Urinary bladder (tissue), 4 donors: ENCODE measurements around the gene STRN. TPM values are rescaled to one million over a fixed set of nuclear protein-coding genes. Genes with fewer than 3 reads are reported as not detected.
"Not testable (repeated sequence)": the region's sequence is repeated elsewhere in the genome, so short reads cannot be mapped to it uniquely, and the experiment has no call there.

Experiments
- DNase-seq: peaks from one replicate; pipeline ENCODE4 v3.0.0-alpha.2; 2015; ENCODE audit errors: extremely low spot score
- H3K27ac ChIP-seq: one replicate; pipeline ENCODE4 v1.5.1; 2013; ENCODE audit warnings: low read depth, mild to moderate bottlenecking, moderate library complexity
- H3K36me3 ChIP-seq: one replicate; pipeline ENCODE4 v1.6.1; 2013; ENCODE audit warnings: mild to moderate bottlenecking, moderate library complexity; ENCODE audit not compliant: insufficient read depth
- H3K4me1 ChIP-seq: one replicate; pipeline ENCODE4 v1.6.1; 2013; ENCODE audit warnings: mild to moderate bottlenecking, moderate library complexity; ENCODE audit not compliant: insufficient read depth
- H3K4me3 ChIP-seq: one replicate; pipeline ENCODE4 v1.5.1; 2013; ENCODE audit warnings: low read depth, low read length
- WGBS: extraction: QIAGEN DNeasy Blood & Tissue Kit; methylation state at CpG from one replicate; pipeline ENCODE4 v1.1.7; 2013; 5-methylcytosine and 5-hydroxymethylcytosine counted together
- polyA plus RNA-seq: library from polyadenylated mRNA; stranded (reverse); fragments of 200-250 nt; gene quantifications from one replicate; pipeline ENCODE4 v1.2.3, GENCODE V29; 2013
- total RNA-seq: library from RNA; depleted of rRNA; stranded (reverse); fragments of >200 nt; gene quantifications from one replicate; pipeline ENCODE4 v1.2.3, GENCODE V29; 2014
- donor health status: healthy with polysubstance abuse.
- donor health status: healthy.

STRN gene
- total and polyA plus RNA-seq, 2 donors, result 8.2 to 34.9 TPM

DNA sequence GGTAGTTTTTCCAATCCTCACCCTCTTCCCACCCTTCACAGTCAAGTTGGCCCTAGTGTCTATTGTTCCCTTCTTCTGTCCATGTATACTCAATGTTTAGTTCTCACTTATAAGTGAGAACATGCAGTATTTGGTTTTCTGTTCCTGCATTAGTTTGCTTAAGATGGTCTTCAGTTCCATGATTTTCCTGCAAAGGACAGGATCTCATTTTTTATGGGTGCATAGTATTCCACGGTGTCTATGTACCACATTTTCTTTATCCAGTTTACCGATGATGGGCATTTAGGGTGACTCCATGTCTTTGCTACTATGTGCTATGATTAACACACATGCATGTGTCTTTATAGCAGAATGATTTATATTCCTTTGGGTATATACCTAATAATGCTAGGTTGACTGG, 104.4 kb downstream of the STRN start:
- DNase-seq, result no peak
- no peak overlapping the region for H3K27ac ChIP-seq
- peaks cover 8% of the 10 kb centered on the region for H3K36me3 ChIP-seq
- H3K4me3 ChIP-seq, result no peak overlapping the region
- H3K4me1 ChIP-seq, result no peaks in the 10 kb centered on the region
- 98% methylated on average over 2 of the region's 2 CpGs for WGBS

DNA sequence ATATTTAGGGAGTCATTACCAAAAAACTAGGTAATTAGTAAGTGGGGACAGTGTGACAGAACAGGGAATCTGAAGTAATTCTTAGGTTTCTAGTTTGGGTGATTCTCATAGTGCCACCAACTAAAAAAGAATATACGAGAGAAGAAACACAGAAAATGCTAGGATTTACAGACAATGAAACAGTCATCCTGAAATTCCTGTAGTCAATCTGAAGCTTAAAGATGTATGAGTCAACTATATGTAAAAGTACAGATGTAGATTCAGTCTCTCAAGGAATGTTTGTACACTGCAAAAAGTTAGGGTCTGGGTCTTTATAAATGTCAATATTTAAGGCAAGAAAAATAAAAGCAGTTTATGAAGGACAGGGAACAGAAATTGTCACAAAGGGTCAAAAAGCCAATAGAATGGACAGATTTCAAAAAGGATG, 107.0 kb downstream of the STRN start:
- no peak for DNase-seq
- H3K4me3 ChIP-seq, result no peak overlapping the region
- 94% methylated on average over 1 of the region's 1 CpG for WGBS
- no peak overlapping the region for H3K27ac ChIP-seq
- no peaks in the 10 kb centered on the region for H3K4me1 ChIP-seq
- peaks cover 7% of the 10 kb centered on the region for H3K36me3 ChIP-seq

DNA sequence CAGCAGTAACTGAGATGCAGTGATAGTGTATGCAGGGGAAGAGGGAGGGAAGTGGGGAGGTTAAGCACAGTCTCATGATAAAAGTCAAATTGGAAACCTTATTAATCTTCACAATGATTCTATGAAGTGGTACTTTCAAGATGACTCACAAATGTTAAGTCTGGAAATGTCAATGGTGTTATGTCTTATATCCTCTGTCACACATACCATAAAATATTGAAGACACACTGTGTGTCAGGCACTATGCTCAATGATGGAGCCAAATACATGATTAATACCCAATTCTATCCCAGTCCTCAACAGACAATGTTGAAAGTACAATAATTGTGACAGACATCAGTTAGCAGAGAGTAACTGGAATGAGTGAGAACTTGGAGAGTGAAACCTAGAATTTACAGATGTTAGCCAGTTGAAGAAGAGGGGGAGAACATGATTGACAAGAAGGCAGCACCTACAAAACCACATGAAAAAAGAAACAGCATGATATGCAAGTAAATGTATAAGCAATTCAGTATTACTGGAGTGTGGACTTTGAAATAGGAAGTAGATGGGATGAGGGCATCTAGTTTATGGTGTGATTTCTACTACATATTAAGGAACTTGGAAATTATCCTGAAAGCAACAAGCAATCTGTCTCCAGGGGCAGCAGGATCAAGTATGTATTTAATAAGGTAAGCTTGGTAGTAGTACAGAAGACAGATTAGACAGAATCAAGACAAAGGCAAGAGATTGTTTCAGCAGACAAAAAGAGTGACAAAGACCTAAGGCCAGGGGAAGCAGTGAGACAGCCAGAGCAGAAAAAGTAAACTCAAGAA, 107.6 kb downstream of the STRN start:
- DNase-seq, result no peak
- H3K4me1 ChIP-seq, result no peaks in the 10 kb centered on the region
- peaks cover 4% of the 10 kb centered on the region for H3K36me3 ChIP-seq
- H3K4me3 ChIP-seq, result no peak overlapping the region
- H3K27ac ChIP-seq, result no peak overlapping the region

DNA sequence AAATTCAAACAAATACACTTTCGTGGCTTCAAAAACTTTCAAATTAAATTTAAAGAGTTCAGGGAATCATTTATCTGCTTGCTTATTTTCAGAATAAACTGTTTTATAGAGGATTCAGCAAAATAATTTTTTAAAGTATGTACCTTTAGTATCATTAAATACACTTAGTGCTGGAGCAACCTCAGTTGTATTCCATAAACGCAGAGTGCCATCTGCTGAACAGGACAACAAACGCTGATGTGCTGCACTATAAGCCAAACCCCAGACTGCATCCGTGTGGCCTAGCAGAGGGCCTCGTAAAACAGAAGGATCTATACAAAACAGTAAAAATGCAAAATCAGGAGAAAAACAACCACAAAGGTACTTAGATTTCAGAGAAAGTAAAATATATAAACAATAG, 108.6 kb downstream of the STRN start:
- Histone ChIP-seq H3K36me3 (peaks cover 4% of the 10 kb centered on the region), H3K4me1 (no peaks in the 10 kb centered on the region), H3K27ac (no peak overlapping the region), H3K4me3 (no peak overlapping the region)
- no peak for DNase-seq
- 77% methylated on average over 5 of the region's 5 CpGs for WGBS

DNA sequence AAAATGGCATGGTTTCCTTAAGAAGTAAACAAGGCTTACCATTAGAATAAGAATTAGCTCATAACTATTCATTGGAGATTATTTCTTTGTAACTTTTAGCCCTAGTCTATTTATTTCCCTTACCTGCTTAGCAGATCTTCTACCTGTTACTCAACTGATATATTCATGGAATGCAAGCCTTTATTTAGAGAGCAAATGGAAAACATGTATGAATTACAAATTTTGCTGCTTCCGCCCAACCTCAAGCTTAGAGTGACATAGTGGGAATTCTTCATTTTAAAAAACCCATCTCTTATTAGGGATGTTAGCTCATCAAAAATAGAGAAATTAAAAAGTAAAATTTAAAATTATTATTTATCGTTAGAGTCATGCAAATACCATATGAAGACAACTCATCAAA, 110.9 kb downstream of the STRN start:
- Histone ChIP-seq H3K27ac (no peak overlapping the region), H3K4me1 (no peaks in the 10 kb centered on the region), H3K4me3 (no peak overlapping the region), H3K36me3 (peaks cover 4% of the 10 kb centered on the region)
- DNase-seq, result no peak
- 98% methylated on average over 2 of the region's 2 CpGs for WGBS

DNA sequence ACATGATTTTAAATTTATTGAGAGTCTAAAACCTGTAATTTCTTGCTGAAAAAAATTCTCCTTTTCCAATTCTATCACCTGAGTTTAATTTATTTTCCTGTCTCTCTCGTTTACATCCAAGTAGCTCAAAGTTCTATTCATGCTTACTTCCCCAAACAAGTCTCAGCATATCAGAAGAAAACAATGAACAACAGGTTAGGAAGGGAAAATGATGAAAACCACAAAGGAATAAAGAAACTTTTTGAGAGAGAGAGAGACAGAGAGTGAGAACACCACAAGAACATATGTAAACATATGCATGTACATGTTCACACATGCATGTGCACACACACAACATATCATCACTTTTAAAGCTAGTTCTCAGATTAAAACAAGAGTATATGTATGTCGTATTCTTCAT, 112.1 kb downstream of the STRN start:
- Histone ChIP-seq H3K36me3 (peaks cover 5% of the 10 kb centered on the region), H3K27ac (no peak overlapping the region), H3K4me3 (no peak overlapping the region), H3K4me1 (no peaks in the 10 kb centered on the region)
- no peak for DNase-seq
- 83% methylated on average over 2 of the region's 2 CpGs for WGBS

DNA sequence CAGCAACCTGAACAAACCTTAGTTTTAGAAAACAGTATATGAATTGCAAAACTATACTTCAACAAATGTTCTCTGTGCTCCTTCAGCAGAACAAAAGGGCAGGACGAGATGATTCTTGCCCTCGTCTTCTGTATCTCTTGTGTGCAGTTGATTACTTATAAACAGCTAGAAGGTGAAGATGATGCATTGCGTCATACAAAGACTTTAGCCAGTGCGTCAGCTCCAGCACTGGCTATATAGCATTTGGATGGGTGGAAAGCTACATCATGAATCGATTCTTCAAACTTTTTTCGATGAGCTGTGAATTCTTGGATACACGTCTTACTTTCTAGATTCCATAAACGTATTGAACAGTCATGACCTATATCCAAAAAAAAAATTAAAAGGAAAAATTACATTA, 117.1 kb downstream of the STRN start:
- no peak for DNase-seq
- H3K36me3 ChIP-seq, result peaks cover 7% of the 10 kb centered on the region
- no peak overlapping the region for H3K27ac ChIP-seq
- no peaks in the 10 kb centered on the region for H3K4me1 ChIP-seq
- 97% methylated on average over 8 of the region's 8 CpGs for WGBS
- H3K4me3 ChIP-seq, result no peak overlapping the region

DNA sequence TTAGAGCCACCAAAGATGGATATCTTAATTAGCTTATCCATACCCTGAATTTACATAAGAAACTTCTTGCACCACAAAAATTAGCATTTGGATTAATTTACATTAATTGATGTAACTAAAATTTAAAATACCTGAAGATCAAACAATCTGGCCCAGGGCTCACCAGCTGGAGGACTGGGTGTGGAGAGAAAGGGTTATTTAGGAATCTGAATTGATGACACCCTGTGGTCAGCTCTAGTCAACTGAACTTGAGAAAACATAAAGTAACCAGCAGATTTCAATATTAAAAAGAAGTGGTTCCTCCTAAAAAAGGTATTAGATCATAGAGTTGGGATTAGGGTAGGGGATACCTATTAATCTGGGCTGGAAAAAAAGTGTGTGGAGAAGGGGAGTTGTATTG, 122.5 kb downstream of the STRN start:
- H3K4me1 ChIP-seq, result no peaks in the 10 kb centered on the region
- H3K36me3 ChIP-seq, result peaks cover 2% of the 10 kb centered on the region

DNA sequence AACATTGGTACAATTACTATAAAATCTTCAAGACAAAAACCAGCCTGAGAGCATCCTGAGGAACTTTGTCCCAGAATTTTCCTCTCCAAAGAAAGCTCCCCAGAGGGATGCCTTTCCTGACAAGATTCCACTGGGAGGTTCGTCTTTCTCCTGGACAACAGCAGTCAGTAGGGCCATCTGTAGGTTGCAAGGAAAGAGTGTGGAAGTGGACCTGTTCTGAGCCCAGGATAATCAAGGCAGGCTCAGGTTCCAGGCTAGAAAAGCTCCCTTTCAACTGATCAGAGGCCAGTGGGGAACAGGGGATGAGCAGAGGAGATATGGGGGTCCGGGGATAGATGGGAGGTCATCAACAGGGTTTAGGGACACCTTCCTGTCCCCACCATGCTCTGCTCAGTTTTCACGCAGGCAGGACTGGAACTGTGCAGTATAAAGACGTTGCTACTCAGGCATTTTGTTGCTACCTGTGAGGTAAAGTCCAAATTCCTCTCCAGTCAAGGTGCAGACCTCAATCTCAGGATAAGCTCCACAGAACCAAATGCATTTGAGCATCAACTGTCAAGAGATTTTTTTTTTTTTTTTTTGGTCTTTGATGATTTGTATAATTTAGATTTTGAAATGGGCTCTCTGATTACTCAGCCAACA, 126.2 kb downstream of the STRN start:
- DNase-seq, result no peak
- H3K27ac ChIP-seq, result no peak overlapping the region
- WGBS, result 80% methylated on average over 4 of the region's 4 CpGs
- no peak overlapping the region for H3K4me3 ChIP-seq
- H3K4me1 ChIP-seq, result no peaks in the 10 kb centered on the region
- H3K36me3 ChIP-seq, result no peaks in the 10 kb centered on the region

More for the DNA sequence above, 122.5 kb downstream of the STRN start:
- H3K27ac ChIP-seq, result no peak overlapping the region
- no peak overlapping the region for H3K4me3 ChIP-seq
- DNase-seq, result no peak

DNA sequence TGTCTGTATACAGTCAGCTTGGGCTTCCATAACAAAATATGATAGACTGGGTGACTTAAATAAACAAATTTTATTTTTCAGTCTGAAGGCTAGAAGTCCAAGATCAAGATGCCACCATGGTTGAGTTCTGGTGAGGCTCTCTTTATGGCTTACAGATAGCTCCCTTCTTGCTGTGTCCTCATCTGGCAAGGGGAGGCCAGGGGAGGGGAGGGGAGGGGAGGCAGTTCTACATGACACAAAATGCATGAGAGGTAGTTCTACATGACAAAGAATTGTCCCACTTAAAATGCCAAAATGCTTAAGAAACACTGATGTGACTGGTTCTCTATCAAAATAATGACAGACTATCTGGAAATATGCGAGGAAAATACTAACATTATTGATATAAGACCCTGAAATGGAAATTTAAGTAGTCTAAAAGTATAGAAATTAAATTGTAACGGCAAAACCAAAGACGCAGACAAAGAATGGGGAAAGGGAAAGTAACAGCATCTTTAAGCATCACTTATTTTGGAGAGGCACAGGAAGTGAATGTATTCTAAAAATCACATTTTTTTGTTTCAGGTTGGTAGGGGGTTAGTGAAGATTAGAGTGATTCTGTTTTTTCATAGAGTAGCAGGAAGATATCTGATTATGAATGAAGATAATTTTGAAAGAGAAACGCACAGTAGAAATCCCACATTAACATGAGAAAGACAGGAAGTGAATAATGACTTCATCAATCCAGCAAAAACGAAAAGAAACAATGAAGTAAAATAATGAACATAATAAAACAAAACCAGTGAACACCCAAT, 131.4 kb downstream of the STRN start:
- WGBS, result 48% methylated on average over 5 of the region's 5 CpGs
- Histone ChIP-seq H3K36me3 (no peaks in the 10 kb centered on the region), H3K4me3 (no peak overlapping the region), H3K4me1 (no peaks in the 10 kb centered on the region), H3K27ac (no peak overlapping the region)
- DNase-seq, result no peak

DNA sequence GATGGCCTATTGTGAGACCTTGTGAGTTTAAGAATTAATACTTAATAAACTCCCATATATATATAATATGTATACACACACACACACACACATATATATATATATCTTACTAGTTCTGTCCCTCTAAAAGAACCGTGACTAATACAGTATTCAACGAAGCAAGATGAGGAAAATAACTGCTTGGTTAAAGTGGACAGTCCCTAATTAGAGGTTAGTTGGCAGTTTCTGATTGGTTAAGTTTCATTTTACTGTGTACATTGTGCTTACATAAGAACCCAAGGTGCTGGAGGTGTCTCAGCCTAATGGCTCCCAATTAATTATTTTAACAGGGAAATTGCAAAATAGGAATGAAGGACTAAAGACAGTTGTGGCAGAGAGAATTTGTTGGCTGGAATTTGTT, 132.1 kb downstream of the STRN start:
- WGBS, result 94% methylated on average over 2 of the region's 2 CpGs
- DNase-seq, result no peak

DNA sequence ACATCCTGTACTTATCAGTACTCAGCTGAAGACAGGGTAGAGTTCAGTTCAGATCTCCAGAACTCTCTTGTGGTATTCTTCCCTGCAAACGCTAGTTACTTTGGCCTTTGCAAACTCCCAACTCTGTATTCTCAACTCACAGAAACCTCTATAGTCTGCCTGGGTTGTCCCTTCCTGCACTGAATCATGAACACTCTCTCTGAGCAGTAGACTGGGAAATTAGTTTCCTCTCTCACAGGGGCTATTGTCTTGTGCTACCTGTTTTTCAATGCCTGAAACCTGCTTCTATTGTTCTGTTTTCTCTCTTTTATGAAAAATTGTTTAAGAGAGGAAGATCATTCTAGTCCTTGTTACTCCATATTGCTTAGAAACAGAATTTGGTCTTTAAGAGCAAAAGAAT, 135.2 kb downstream of the STRN start:
- no peaks in the 10 kb centered on the region for H3K36me3 ChIP-seq
- no peak for DNase-seq
- no peak overlapping the region for H3K4me3 ChIP-seq
- no peak overlapping the region for H3K27ac ChIP-seq
- no peaks in the 10 kb centered on the region for H3K4me1 ChIP-seq
- 62% methylated on average over 1 of the region's 1 CpG for WGBS

More for the DNA sequence above, 132.1 kb downstream of the STRN start:
- Histone ChIP-seq H3K27ac (no peak overlapping the region), H3K36me3 (no peaks in the 10 kb centered on the region), H3K4me3 (no peak overlapping the region), H3K4me1 (no peaks in the 10 kb centered on the region)

DNA sequence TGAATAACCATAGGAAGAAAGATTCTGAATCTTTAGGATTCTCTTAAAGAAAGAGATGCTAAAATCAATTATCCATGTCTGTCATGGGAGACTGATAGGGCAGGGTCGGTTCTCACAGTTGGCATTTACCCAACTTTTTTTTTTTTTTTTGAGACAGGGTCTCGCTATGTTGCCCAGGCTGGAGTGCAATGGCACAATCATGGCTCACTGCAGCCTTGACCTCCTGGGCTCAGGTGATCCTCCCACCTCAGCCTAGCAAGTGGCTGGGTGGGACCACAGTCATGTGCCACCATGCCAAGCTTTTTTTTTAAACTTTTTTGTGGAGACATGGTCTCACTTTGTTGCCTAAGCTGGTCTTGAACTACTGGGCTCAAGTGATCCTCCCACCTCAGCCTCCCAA, 141.7 kb downstream of the STRN start:
- WGBS, result 77% methylated on average over 2 of the region's 2 CpGs
- not testable (repeated sequence) for H3K4me3 ChIP-seq, H3K36me3 ChIP-seq, H3K4me1 ChIP-seq, DNase-seq, H3K27ac ChIP-seq

DNA sequence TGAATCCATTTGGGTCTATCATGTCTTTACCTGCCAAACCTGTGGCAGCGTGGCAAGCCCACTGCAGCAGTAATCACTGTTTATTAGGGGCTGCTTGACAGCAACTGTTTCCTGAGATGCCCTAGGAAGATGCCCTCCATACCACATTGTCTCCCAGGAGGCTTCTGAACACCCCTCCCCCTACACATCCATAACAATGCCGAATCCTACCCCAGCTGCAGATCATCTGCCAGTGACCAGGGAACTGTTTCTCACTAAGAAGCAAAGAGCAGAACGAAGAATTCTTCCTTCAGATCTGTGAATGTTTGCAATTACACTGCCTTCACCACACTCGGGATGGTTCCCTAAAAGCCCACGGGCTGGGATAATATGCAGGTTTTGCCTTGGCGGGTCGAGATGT, 142.1 kb downstream of the STRN start:
- 66% methylated on average over 7 of the region's 7 CpGs for WGBS
- no peak for DNase-seq
- Histone ChIP-seq H3K4me3 (no peak overlapping the region), H3K27ac (no peak overlapping the region), H3K36me3 (no peaks in the 10 kb centered on the region), H3K4me1 (no peaks in the 10 kb centered on the region)
